GM12878 (cell line): ENCODE measurements around the gene CFAP157. TPM values are rescaled to one million over a fixed set of nuclear protein-coding genes. Genes with fewer than 3 reads are reported as not detected.
A peak's percentile ranks its signal among the peaks of the same experiment; 100 is the strongest.

Source experiments
- ATAC-seq: fragments of 200-7000 bp; cut with Tn5 transposase; 3 replicates; pipeline ENCODE4 v1.9.1; 2020; ENCODE audit warnings: mild to moderate bottlenecking, moderate library complexity
- BruUV-seq: library from RNA; stranded (reverse); fragments of 400-500 nt; replicated peaks from 2 replicates; lab custom pipeline; 2021; lab: Mats Ljungman, UMichigan
- CTCF ChIA-PET: fragments of 300-600 bp; sonication (Branson Sonifier 250); formaldehyde crosslinking; extraction: SDS; loops from one replicate; lab custom pipeline; 2021; ENCODE audit warnings: inconsistent platforms; lab: Yijun Ruan, JAX
- POLR2A ChIA-PET: fragments of 350-600 bp; formaldehyde crosslinking; extraction: SDS; loops from one replicate; lab custom pipeline; 2021; ENCODE audit warnings: inconsistent platforms; lab: Charles Lee
- RAD21 ChIA-PET: fragments of 300-600 bp; sonication (Branson Sonifier 250); formaldehyde crosslinking; loops from one replicate; lab custom pipeline; 2023; ENCODE audit warnings: antibody characterized with exemption; ENCODE audit not compliant: unreplicated experiment; lab: Charles Lee
- SMC1A ChIA-PET: fragments of 300-600 bp; sonication (Branson Sonifier 250); formaldehyde crosslinking; loops from one replicate; lab custom pipeline; 2023; ENCODE audit not compliant: unreplicated experiment, uncharacterized antibody; lab: Charles Lee
- DNase-seq: peaks from one replicate; pipeline ENCODE4 v3.0.0-alpha.2; 2011; ENCODE audit warnings: low read depth, low spot score
- FAIRE-seq: peaks from 3 replicates; lab custom pipeline; 2011; peaks lifted over from hg19 to GRCh38; lab: Jason Lieb, UNC
- H2AFZ ChIP-seq: 2 replicates; pipeline ENCODE4 v1.6.0; 2011; ENCODE audit warnings: low read depth, low read length, control low read depth; ENCODE audit not compliant: control insufficient read depth
- H3K27ac ChIP-seq: 2 replicates; pipeline ENCODE4 v1.5.1; 2011; ENCODE audit warnings: control low read depth; ENCODE audit not compliant: control insufficient read depth, insufficient read depth
- H3K27me3 ChIP-seq, 2 experiments: replicated peaks in 1 of 2; 2 replicates each; pipeline versions ENCODE4 v1.6.0 to v1.6.1; 2011; ENCODE audit warnings: low read length in 1 of 2; ENCODE audit not compliant: control insufficient read depth in 2 of 2, insufficient read depth in 2 of 2
- H3K36me3 ChIP-seq, 2 experiments: 2 replicates each; pipeline ENCODE4 v1.5.1; 2011; ENCODE audit warnings: low read length in 1 of 2; ENCODE audit not compliant: control insufficient read depth in 2 of 2, insufficient read depth in 2 of 2
- H3K4me1 ChIP-seq: 2 replicates; pipeline ENCODE4 v1.6.1; 2011; ENCODE audit warnings: mild to moderate bottlenecking, low read length, moderate library complexity, mixed read lengths; ENCODE audit not compliant: control insufficient read depth, insufficient read depth
- H3K4me2 ChIP-seq: 2 replicates; pipeline ENCODE4 v1.6.0; 2011; ENCODE audit warnings: control low read depth; ENCODE audit not compliant: control insufficient read depth, insufficient read depth
- H3K4me3 ChIP-seq: fragments of 200-600 bp; sonication (generic); 2 replicates; pipeline ENCODE4 v1.5.1; 2016
- H3K79me2 ChIP-seq: 2 replicates; pipeline ENCODE4 v1.6.0; 2011; ENCODE audit warnings: low read length; ENCODE audit not compliant: control insufficient read depth, insufficient read depth
- H3K9ac ChIP-seq: 2 replicates; pipeline ENCODE4 v1.8.0; 2011; ENCODE audit warnings: low read length, control low read depth, mixed read lengths; ENCODE audit not compliant: control insufficient read depth, insufficient read depth
- H3K9me3 ChIP-seq: replicated peaks from 3 replicates; pipeline ENCODE4 v1.5.1; 2011; ENCODE audit warnings: mild to moderate bottlenecking, low read length; ENCODE audit not compliant: control insufficient read depth, insufficient read depth
- H4K20me1 ChIP-seq: 2 replicates; pipeline ENCODE4 v1.6.0; 2011; ENCODE audit not compliant: control insufficient read depth, insufficient read depth
- CHD1 ChIP-seq: IDR thresholded peaks from 2 replicates; pipeline ENCODE4 v1.6.1; 2012; ENCODE audit warnings: low read depth, low read length, improper control_type of control experiment
- CREB1 ChIP-seq: IDR thresholded peaks from 2 replicates; pipeline ENCODE4 v1.6.1; 2012; ENCODE audit warnings: low read depth, mild to moderate bottlenecking, inconsistent platforms
- IKZF1 ChIP-seq: fragments of 450-650 bp; conservative IDR thresholded peaks from 2 replicates; pipeline ENCODE4 v1.6.1; 2017; ENCODE audit warnings: antibody characterized with exemption, mild to moderate bottlenecking
- MLLT1 ChIP-seq: fragments of 450-650 bp; IDR thresholded peaks from 2 replicates; pipeline ENCODE4 v1.6.1; 2016; ENCODE audit warnings: mild to moderate bottlenecking
- NRF1 ChIP-seq: conservative IDR thresholded peaks from 2 replicates; pipeline ENCODE4 v1.6.1; 2011; ENCODE audit warnings: mild to moderate bottlenecking, low read depth, low read length, improper control_type of control experiment
- PKNOX1 ChIP-seq: fragments of 450-650 bp; IDR thresholded peaks from 2 replicates; pipeline ENCODE4 v1.6.1; 2016; ENCODE audit warnings: mild to moderate bottlenecking
- WGBS: methylation state at CpG from one replicate; pipeline ENCODE4 v1.1.6; 2016; ENCODE audit warnings: low lambda C conversion rate; ENCODE audit not compliant: insufficient replicate concordance, insufficient coverage; ENCODE audit errors: missing lambda C conversion rate; 5-methylcytosine and 5-hydroxymethylcytosine counted together
- in situ Hi-C: fragments of 300-500 bp; cut with MboI; formaldehyde crosslinking; loops from 9 replicates; pipeline ENCODE4 v1.14.3; 2018; ENCODE audit warnings: mixed read lengths
- intact Hi-C: fragments of 100-400 bp; cut with micrococcal nuclease; formaldehyde crosslinking; loops from one replicate; pipeline ENCODE4 v1.14.2; 2022; ENCODE audit not compliant: unreplicated experiment
- polyA plus RNA-seq, 11 experiments: library from polyadenylated mRNA; depleted of rRNA in 4 of 11; unstranded in 6 of 11; stranded (reverse) in 5 of 11; fragments of >200 nt; fragmentation: Nextera tagmentation in 4 of 11; fragmentation: Illumina TruSeq in 1 of 11; extraction: Ambion mirVana in 4 of 11; extraction: Trizol in 1 of 11; gene quantifications; 1 replicate in 1 of 11; 2 replicates in 10 of 11; pipeline versions ENCODE4 v1.2.1 to v1.2.3, GENCODE V29; 2011 to 2016; ENCODE audit warnings: inconsistent platforms in 2 of 11, missing spikeins in 2 of 11, low read depth in 1 of 11
- total RNA-seq, 4 experiments: library from RNA; depleted of rRNA in 3 of 4; stranded (reverse); fragments of >200 nt in 3 of 4; fragmentation: Illumina TruSeq in 1 of 4; extraction: Trizol in 1 of 4; gene quantifications; 2 replicates each; pipeline versions ENCODE4 v1.2.1 to v1.2.3, GENCODE V29; 2013 to 2021

The CFAP157 gene
- total and polyA plus RNA-seq, 10 of the 15 experiments (the other 5 are each of a cell fraction or from before 2014, with no cell fraction given), result 0.08 to 0.72 TPM; not detected in 8

GRCh38 chr9:127712867-127713266 is 6.1 kb downstream of the CFAP157 start (continued):
- TF ChIP-seq MLLT1 (no peak), CHD1 (no peak), PKNOX1 (no peak)

- no peaks in the 10 kb centered on the region for H3K27me3 ChIP-seq
- H4K20me1 ChIP-seq, result no peaks in the 10 kb centered on the region
- SMC1A ChIA-PET, result interaction anchor here (1.4 kb wide), 1 partner anchor 8 kb away, joined by 3 read pairs; the partner anchor contains the start of gene CFAP157
- ATAC-seq, result no peak
- intact Hi-C loops, result no loop called here
- RAD21 ChIA-PET, result no interaction called here
- in situ Hi-C loops, result no loop called here
- FAIRE-seq, result no peak
- H3K4me1 ChIP-seq, result peaks cover 6% of the 10 kb centered on the region; the same call in 1 of the 2 replicates
- BruUV-seq, result TSS peak; percentile 64
- H2AFZ ChIP-seq, result no peak overlapping the region
- CTCF ChIA-PET, result interaction anchor here (3.3 kb wide), 1 partner anchor 21 kb away, joined by 21 read pairs; the partner anchor contains the start of gene TOR2A
- POLR2A ChIA-PET, result no interaction called here
- no peaks in the 10 kb centered on the region; the same call in 2 of the 3 replicates for H3K9me3 ChIP-seq
- TF ChIP-seq NRF1, result no peak
- no peak for TF ChIP-seq IKZF1
- TF ChIP-seq CREB1, result no peak
- H3K9ac ChIP-seq, result no peak overlapping the region; the same call in 1 of the 2 replicates
- no peak overlapping the region for H3K27ac ChIP-seq
- peak overlapping the region; percentile 74 for H3K4me2 ChIP-seq
- no peak for DNase-seq
- H3K4me3 ChIP-seq, result peak overlapping the region; percentile 36; the same call in 1 of the 2 replicates
- H3K79me2 ChIP-seq, result no peaks in the 10 kb centered on the region
- H3K36me3 ChIP-seq, result no peaks in the 10 kb centered on the region; a peak in 1 of 4 replicates
- 70% methylated on average over 18 of the region's 19 CpGs for WGBS
Measured at GRCh38 chr9:127714020-127714750, 7.4 kb downstream of the CFAP157 start.
